RWPE2 (cell line): Measurements from ENCODE around the gene AGPAT2.
"Not testable (repeated sequence)": the region's sequence is repeated elsewhere in the genome, so short reads cannot be mapped to it uniquely, and the experiment has no call there.

Experiments
- ATAC-seq: fragments of 200-7000 bp; cut with Tn5 transposase; 3 replicates; pipeline ENCODE4 v1.9.1; 2021; ENCODE audit warnings: low read depth
- DNase-seq: peaks from one replicate; pipeline ENCODE4 v3.0.0-alpha.2; 2020; ENCODE audit warnings: low spot score
- H3K27ac ChIP-seq: fragments of 450-650 bp; 2 replicates; pipeline ENCODE4 v1.5.1; 2017; ENCODE audit warnings: mild to moderate bottlenecking; ENCODE audit not compliant: poor library complexity, severe bottlenecking
- H3K27me3 ChIP-seq: fragments of 250-450 bp; sonication (Bioruptor Pico); 2 replicates; pipeline ENCODE4 v1.5.1; 2021; ENCODE audit warnings: mild to moderate bottlenecking, moderate library complexity; ENCODE audit not compliant: insufficient read depth, poor library complexity, severe bottlenecking
- H3K36me3 ChIP-seq: fragments of 250-450 bp; sonication (Bioruptor Pico); 2 replicates; pipeline ENCODE4 v1.5.1; 2020; ENCODE audit warnings: low read depth, mild to moderate bottlenecking, moderate library complexity
- H3K4me1 ChIP-seq: fragments of 250-450 bp; sonication (Bioruptor Pico); 2 replicates; pipeline ENCODE4 v1.5.1; 2021; ENCODE audit warnings: mild to moderate bottlenecking, moderate library complexity; ENCODE audit not compliant: insufficient read depth, poor library complexity, severe bottlenecking
- H3K4me3 ChIP-seq: fragments of 250-450 bp; sonication (Bioruptor Pico); 2 replicates; pipeline ENCODE4 v1.5.1; 2021; ENCODE audit warnings: mild to moderate bottlenecking, moderate library complexity; ENCODE audit not compliant: severe bottlenecking
- H3K9me3 ChIP-seq: fragments of 250-450 bp; sonication (Bioruptor Pico); 2 replicates; pipeline ENCODE4 v1.5.1; 2021; ENCODE audit warnings: mild to moderate bottlenecking, moderate library complexity; ENCODE audit not compliant: severe bottlenecking
- CTCF ChIP-seq: fragments of 450-650 bp; IDR thresholded peaks from one replicate; pipeline ENCODE4 v1.5.1; 2017; ENCODE audit warnings: mild to moderate bottlenecking, moderate library complexity; ENCODE audit not compliant: poor library complexity, severe bottlenecking

AGPAT2 gene

GRCh38 chr9:136640171-136641111 is 46.8 kb downstream of the AGPAT2 start:
- TF ChIP-seq CTCF, result no peak
- Histone ChIP-seq H3K4me1 (peaks cover 3% of the 10 kb centered on the region), H3K27me3 (peaks cover 3% of the 10 kb centered on the region), H3K9me3 (no peaks in the 10 kb centered on the region), H3K36me3 (no peaks in the 10 kb centered on the region), H3K27ac (no peak overlapping the region), H3K4me3 (no peak overlapping the region)
- no peak for ATAC-seq
- no peak for DNase-seq

GRCh38 chr9:136634904-136635303 is 52.4 kb downstream of the AGPAT2 start:
- no peaks in the 10 kb centered on the region for H3K9me3 ChIP-seq
- peaks cover 12% of the 10 kb centered on the region for H3K4me1 ChIP-seq
- no peak overlapping the region for H3K4me3 ChIP-seq
- no peak for TF ChIP-seq CTCF
- DNase-seq (no peak), ATAC-seq (peak; percentile 50; the same call in 2 of the 3 replicates)
- no peak overlapping the region for H3K27ac ChIP-seq
- no peaks in the 10 kb centered on the region for H3K27me3 ChIP-seq
- H3K36me3 ChIP-seq, result no peaks in the 10 kb centered on the region

- not testable (repeated sequence) for DNase-seq, ATAC-seq
These were observed 54.7 kb downstream of the AGPAT2 start for GRCh38 chr9:136632491-136633106.

DNA sequence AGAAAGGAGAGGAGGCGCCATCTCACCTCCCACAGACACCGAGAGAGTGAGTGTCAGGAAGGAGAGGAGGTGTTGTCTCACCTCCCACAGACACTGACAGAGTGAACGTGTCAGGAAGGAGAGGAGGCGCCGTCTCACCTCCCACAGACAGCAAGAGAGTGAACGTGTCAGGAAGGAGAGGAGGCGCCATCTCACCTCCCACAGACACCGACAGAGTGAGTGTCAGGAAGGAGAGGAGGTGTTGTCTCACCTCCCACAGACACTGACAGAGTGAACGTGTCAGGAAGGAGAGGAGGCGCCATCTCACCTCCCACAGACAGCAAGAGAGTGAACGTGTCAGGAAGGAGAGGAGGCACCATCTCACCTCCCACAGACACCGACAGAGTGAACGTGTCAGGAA is 55.2 kb downstream of the AGPAT2 start:
- not testable (repeated sequence) for H3K36me3 ChIP-seq, DNase-seq, H3K9me3 ChIP-seq, H3K27me3 ChIP-seq, H3K4me3 ChIP-seq, ATAC-seq, H3K27ac ChIP-seq
- H3K4me1 ChIP-seq, result peaks cover 12% of the 10 kb centered on the region

More at GRCh38 chr9:136632491-136633106, 54.7 kb downstream of the AGPAT2 start:
- H3K4me3 ChIP-seq, H3K27me3 ChIP-seq, H3K36me3 ChIP-seq, H3K9me3 ChIP-seq, H3K27ac ChIP-seq: not testable (repeated sequence)
- H3K4me1 ChIP-seq, result peaks cover 12% of the 10 kb centered on the region

- Histone ChIP-seq H3K27me3 (no peaks in the 10 kb centered on the region), H3K9me3 (no peaks in the 10 kb centered on the region), H3K4me3 (no peak overlapping the region), H3K4me1 (peaks cover 12% of the 10 kb centered on the region), H3K36me3 (no peaks in the 10 kb centered on the region), H3K27ac (no peak overlapping the region)
- ATAC-seq, result peak; percentile 70
- peak; percentile 82 for TF ChIP-seq CTCF
- no peak for DNase-seq
These were observed 55.9 kb downstream of the AGPAT2 start for GRCh38 chr9:136631038-136632000.
